BE2C (cell line): ENCODE data around the gene FAM162A.

Experiments used
- DNase-seq: peaks from one replicate; pipeline ENCODE4 v3.0.0-alpha.2; 2020
- H3K27me3 ChIP-seq: fragments of 250-450 bp; sonication (Bioruptor Pico); 2 replicates; pipeline ENCODE4 v1.5.1; 2020; ENCODE audit warnings: mild to moderate bottlenecking
- H3K36me3 ChIP-seq: fragments of 250-450 bp; sonication (Bioruptor Pico); 2 replicates; pipeline ENCODE4 v1.5.1; 2020; ENCODE audit warnings: mild to moderate bottlenecking
- H3K4me1 ChIP-seq: fragments of 250-450 bp; sonication (Bioruptor Pico); 2 replicates; pipeline ENCODE4 v1.5.1; 2020
- H3K4me3 ChIP-seq: 2 replicates; pipeline ENCODE4 v1.5.1; 2011; ENCODE audit warnings: low read depth, low read length
- H3K9me3 ChIP-seq: fragments of 250-450 bp; sonication (Bioruptor Pico); 2 replicates; pipeline ENCODE4 v1.5.1; 2020
- CTCF ChIP-seq: IDR thresholded peaks from 2 replicates; pipeline ENCODE4 v1.5.1; 2012; ENCODE audit warnings: mild to moderate bottlenecking, low read depth, low read length

Gene FAM162A

DNA sequence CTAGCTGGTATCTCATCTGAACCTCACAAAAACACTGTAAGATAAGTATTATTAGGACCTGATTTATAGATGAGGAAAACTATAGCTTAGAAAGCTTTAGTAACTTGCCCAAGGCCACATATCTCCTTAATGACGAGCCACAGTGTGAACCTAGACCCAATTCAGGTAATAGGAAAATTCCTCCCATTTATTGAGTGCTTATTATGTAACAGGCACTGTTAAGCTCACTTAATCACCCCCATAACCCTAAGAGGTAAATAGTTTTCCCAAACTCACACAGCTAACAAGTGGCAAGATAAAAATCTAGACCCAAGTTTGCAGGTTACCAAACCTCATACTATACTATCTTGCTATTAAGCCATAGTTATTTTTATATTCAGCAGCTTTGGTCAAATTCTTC, 24.0 kb downstream of the FAM162A start:
- no peak for TF ChIP-seq CTCF
- H3K27me3 ChIP-seq, result no peaks in the 10 kb centered on the region
- H3K36me3 ChIP-seq, result peaks cover 32% of the 10 kb centered on the region
- no peak overlapping the region for H3K4me3 ChIP-seq
- H3K4me1 ChIP-seq, result no peaks in the 10 kb centered on the region
- no peaks in the 10 kb centered on the region for H3K9me3 ChIP-seq
- no peak for DNase-seq

- no peaks in the 10 kb centered on the region for H3K9me3 ChIP-seq
- no peak for DNase-seq
- no peaks in the 10 kb centered on the region for H3K27me3 ChIP-seq
- no peaks in the 10 kb centered on the region for H3K4me1 ChIP-seq
- no peak overlapping the region for H3K4me3 ChIP-seq
- no peak for TF ChIP-seq CTCF
- H3K36me3 ChIP-seq, result peaks cover 26% of the 10 kb centered on the region
Observed at GRCh38 chr3:122409446-122409845, 25.5 kb downstream of the FAM162A start.

- no peak for TF ChIP-seq CTCF
- no peak for DNase-seq
- Histone ChIP-seq H3K36me3 (peaks cover 19% of the 10 kb centered on the region), H3K9me3 (no peaks in the 10 kb centered on the region), H3K4me3 (no peak overlapping the region), H3K4me1 (no peaks in the 10 kb centered on the region; the same call in 1 of the 2 replicates), H3K27me3 (no peaks in the 10 kb centered on the region)
Observed at GRCh38 chr3:122410111-122410510, 26.1 kb downstream of the FAM162A start.

DNA sequence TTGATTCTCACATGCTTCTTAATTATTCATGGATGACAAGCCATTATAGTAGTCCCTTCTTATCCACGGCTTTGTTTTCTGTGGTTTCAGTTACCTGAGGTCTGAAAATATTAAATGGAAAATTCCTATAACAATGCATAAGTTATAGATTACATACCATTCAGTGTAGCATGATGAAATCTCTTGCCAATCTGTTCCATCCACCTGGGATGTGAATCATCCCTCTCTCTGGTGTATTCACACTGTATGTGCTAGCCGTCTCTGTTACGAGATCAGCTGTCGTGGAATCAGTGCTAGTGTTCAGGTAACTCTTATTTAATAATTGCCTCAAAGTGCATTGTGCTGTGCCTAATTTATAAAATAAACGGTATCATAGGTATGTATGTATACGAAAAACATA, 26.7 kb downstream of the FAM162A start:
- no peak for TF ChIP-seq CTCF
- peaks cover 19% of the 10 kb centered on the region for H3K36me3 ChIP-seq
- DNase-seq, result no peak

DNA sequence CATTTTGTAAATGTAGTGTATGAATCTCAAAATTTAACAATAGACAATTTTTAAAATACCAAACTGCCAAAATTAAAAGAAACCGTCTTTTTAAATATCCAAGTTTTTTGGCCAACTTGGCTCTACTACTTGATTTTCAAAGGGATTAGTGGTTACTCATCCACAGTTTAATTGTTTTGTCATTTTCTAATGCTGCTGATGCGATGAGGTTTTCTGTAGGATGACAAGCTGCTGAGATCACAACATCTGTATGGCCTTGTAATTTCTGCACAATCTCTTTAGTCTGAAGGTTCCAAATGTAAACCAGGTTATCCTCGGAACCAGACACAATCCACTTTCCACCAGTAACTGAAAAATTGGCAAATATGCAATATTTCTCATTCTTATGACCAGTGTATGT, 30.4 kb downstream of the FAM162A start:
- no peaks in the 10 kb centered on the region for H3K27me3 ChIP-seq
- no peaks in the 10 kb centered on the region; the same call in 1 of the 2 replicates for H3K4me1 ChIP-seq
- no peak overlapping the region for H3K4me3 ChIP-seq
- no peak for DNase-seq
- no peak for TF ChIP-seq CTCF
- H3K36me3 ChIP-seq, result peaks cover 3% of the 10 kb centered on the region
- no peaks in the 10 kb centered on the region for H3K9me3 ChIP-seq

More for the DNA sequence above, 26.7 kb downstream of the FAM162A start:
- H3K9me3 ChIP-seq, result no peaks in the 10 kb centered on the region
- H3K27me3 ChIP-seq, result no peaks in the 10 kb centered on the region
- H3K4me3 ChIP-seq, result no peak overlapping the region
- no peaks in the 10 kb centered on the region; the same call in 1 of the 2 replicates for H3K4me1 ChIP-seq

DNA sequence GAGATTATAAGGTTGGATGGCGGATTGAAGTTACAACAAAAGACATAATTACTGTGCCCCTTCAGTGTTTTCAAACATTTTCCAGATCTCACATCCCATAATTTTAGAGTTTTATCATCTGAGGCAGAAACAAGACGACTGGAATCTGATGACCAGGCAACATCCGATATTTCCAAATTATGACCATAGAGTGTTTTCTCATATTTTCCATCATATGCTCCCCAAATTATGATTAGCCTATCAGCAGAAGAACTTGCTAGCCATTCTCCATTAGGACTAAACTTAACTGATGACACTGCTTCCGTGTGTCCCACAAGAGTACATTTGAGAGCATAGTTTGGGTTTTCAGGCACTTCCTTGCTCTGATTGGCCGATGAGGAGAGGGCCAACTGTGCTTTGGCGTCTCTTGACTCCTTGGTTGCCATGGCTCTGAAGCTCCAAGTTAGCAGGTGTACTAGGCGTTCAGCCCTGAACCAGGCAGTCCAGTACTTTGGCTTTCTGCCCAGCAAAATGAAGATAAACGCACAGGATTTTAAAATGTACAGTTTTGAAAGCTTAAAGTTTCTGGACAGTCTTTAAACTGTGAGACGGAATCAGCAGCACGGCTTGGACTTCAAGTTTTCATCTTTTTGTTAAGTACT, 31.2 kb downstream of the FAM162A start:
- Histone ChIP-seq H3K27me3 (no peaks in the 10 kb centered on the region), H3K4me1 (no peaks in the 10 kb centered on the region; the same call in 1 of the 2 replicates), H3K9me3 (no peaks in the 10 kb centered on the region), H3K4me3 (peak overlapping the region; percentile 93), H3K36me3 (peaks cover 3% of the 10 kb centered on the region; the same call in 1 of the 2 replicates)
- peak; percentile 13 for DNase-seq
- TF ChIP-seq CTCF, result no peak
